ENCODE results near the gene VIL1. TPM values are rescaled to one million over a fixed set of nuclear protein-coding genes. Genes with fewer than 3 reads are reported as not detected.

The VIL1 gene
- total and polyA plus RNA-seq, 2 of the 8 experiments (the other 6 are each of a cell fraction or from before 2014, with no cell fraction given), result 6.2 to 7.0 TPM

- peak overlapping the region; percentile 82 for H3K56ac ChIP-seq (replicated peaks; ENCODE audit: insufficient read length, low read depth, low read length)
- H2BK15ac ChIP-seq (ENCODE audit: low read length), result no peak overlapping the region
- no peaks in the 10 kb centered on the region for H3K79me2 ChIP-seq (ENCODE audit: control insufficient read depth in 1 of 2, insufficient read depth in 2 of 2, low read length in 2 of 2)
- peak overlapping the region in 3 of 4 experiments; percentile 35 to 62 (median 55); a peak in 5 of 7 replicates for H3K9ac ChIP-seq (replicated peaks in 1 of 4; ENCODE audit: extremely low read depth in 1 of 4, low read depth in 3 of 4, low read length in 3 of 4)
- FAIRE-seq (no peak), DNase-seq (ENCODE audit: low read depth in 1 of 2, low spot score in 2 of 2) (peak; percentile 85 to 98)
- peak overlapping the region; percentile 100 for H3K18ac ChIP-seq (ENCODE audit: extremely low read depth, low read length)
- H3K4ac ChIP-seq (replicated peaks; ENCODE audit: insufficient read length, low read depth, low read length), result peak overlapping the region; percentile 76
- H2BK120ac ChIP-seq (replicated peaks; ENCODE audit: low read depth, low read length), result peak overlapping the region; percentile 51
- H4K20me1 ChIP-seq (replicated peaks in 1 of 2; ENCODE audit: control insufficient read depth in 1 of 2, insufficient read depth in 2 of 2, low read length in 2 of 2), result peaks cover 0 to 2% of the 10 kb centered on the region in 2 experiments
- no peak overlapping the region for H2AK5ac ChIP-seq (ENCODE audit: low read depth, low read length)
- ChIA-PET POLR2A (ENCODE audit: partially characterized antibody) (interaction anchor here (0.6 to 5.5 kb wide), 11 partner anchors 11 to 185 kb away, joined by 3 to 35 read pairs (median 4); partner anchors contain the start of genes AAMP, PNKD and VIL1), CTCF (ENCODE audit: partially characterized antibody) (interaction anchor here (0.6 to 3.6 kb wide), 14 partner anchors 9 to 133 kb away, joined by 3 to 13 read pairs (median 4); no protein-coding TSS in a partner anchor)
- H3K79me1 ChIP-seq (ENCODE audit: low read depth, low read length), result no peaks in the 10 kb centered on the region
- H3K23ac ChIP-seq (ENCODE audit: insufficient read length), result no peak overlapping the region
- H2BK20ac ChIP-seq (ENCODE audit: low read length), result no peak overlapping the region
- H3K4me3 ChIP-seq (ENCODE audit: extremely low read depth in 1 of 4, insufficient read depth in 2 of 4, low read depth in 3 of 4, low read length in 4 of 4), result peak overlapping the region; percentile 45 to 75 (median 62)
- 3% methylated on average over 24 of the region's 56 CpGs; no CpG with 5 or more reads in 1 of the 2 experiments for WGBS, 2 experiments (ENCODE audit: extremely low coverage in 1 of 2, insufficient coverage in 1 of 2, insufficient read length in 1 of 2, insufficient replicate concordance in 2 of 2, low coverage in 1 of 2, low lambda C conversion rate in 2 of 2, missing lambda C conversion rate in 1 of 2)
- no peaks in the 10 kb centered on the region for H3K27me3 ChIP-seq (replicated peaks in 1 of 4; ENCODE audit: control insufficient read depth in 3 of 4, extremely low read depth in 1 of 4, insufficient read depth in 3 of 4, low read length in 3 of 4)
- peak overlapping the region; percentile 52 for H2BK12ac ChIP-seq (ENCODE audit: low read depth, low read length)
- peaks cover 12 to 25% (median 19%) of the 10 kb centered on the region in 4 experiments for H3K4me1 ChIP-seq (replicated peaks in 1 of 4; ENCODE audit: control insufficient read depth in 3 of 4, insufficient read depth in 4 of 4, low read length in 3 of 4)
- H3K4me2 ChIP-seq (ENCODE audit: insufficient read depth in 1 of 2, low read depth in 2 of 2, low read length in 2 of 2), result peak overlapping the region; percentile 88 to 98
- peak overlapping the region; percentile 97 for H4K5ac ChIP-seq (ENCODE audit: insufficient read length, low read depth, low read length)
- no peak overlapping the region for H3K14ac ChIP-seq (ENCODE audit: insufficient read length)
- H4K8ac ChIP-seq (ENCODE audit: extremely low read depth, insufficient read depth, low read length), result peak overlapping the region; percentile 97
- peak overlapping the region; percentile 93 for H2BK5ac ChIP-seq (ENCODE audit: low read depth, low read length)
- H4K91ac ChIP-seq (replicated peaks; ENCODE audit: insufficient read length, low read length), result peak overlapping the region; percentile 95
- peaks cover 0 to 11% (median 4%) of the 10 kb centered on the region in 4 experiments; a peak in 2 of 8 replicates for H3K36me3 ChIP-seq (ENCODE audit: control insufficient read depth in 2 of 4, insufficient read depth in 4 of 4, low read length in 3 of 4)
- H3K27ac ChIP-seq (ENCODE audit: low read depth, low read length), result peak overlapping the region; percentile 82; the same call in 1 of the 2 replicates
- no peaks in the 10 kb centered on the region for H3K9me3 ChIP-seq (ENCODE audit: insufficient read depth in 2 of 2, low read depth in 1 of 2, low read length in 1 of 2)
- peaks cover 3% of the 10 kb centered on the region for H3K23me2 ChIP-seq (ENCODE audit: low read depth, low read length)
- peak overlapping the region; percentile 91 for H2AFZ ChIP-seq (ENCODE audit: low read length)
- TF ChIP-seq EGR1 (IDR thresholded peaks at IDR 0.05; ENCODE audit: borderline replicate concordance, low read depth, low read length), result peak; percentile 77
- 0 out of 4 replicates have a peak, but pooled peaks of 1 of the 2 experiments have one; percentile 25 for TF ChIP-seq SIN3A (conservative IDR thresholded peaks at IDR 0.05 in 1 of 2, IDR thresholded peaks at IDR 0.05 in 1 of 2; ENCODE audit: low read depth in 1 of 2, low read length in 2 of 2)
- TF ChIP-seq CTCF (IDR thresholded peaks at IDR 0.05; ENCODE audit: control extremely low read depth in 1 of 3, insufficient read depth in 1 of 3, low read depth in 1 of 3, low read length in 3 of 3), result peak in 2 of 3 experiments; percentile 73 to 78; a peak in 3 of 4 replicates
- peak; percentile 54; the same call in 1 of the 2 replicates for TF ChIP-seq CHD2 (IDR thresholded peaks at IDR 0.05; ENCODE audit: low read length)
- TF ChIP-seq KDM4A (IDR thresholded peaks at IDR 0.05; ENCODE audit: low read depth, low read length, severe bottlenecking), result peak; percentile 43
- no peak for TF ChIP-seq ZNF274 (IDR thresholded peaks at IDR 0.05; ENCODE audit: borderline replicate concordance, extremely low read depth, low read length)
- TF ChIP-seq EP300 (IDR thresholded peaks at IDR 0.05; ENCODE audit: borderline replicate concordance in 1 of 2, low read depth in 2 of 2, low read length in 2 of 2), result no peak
- TF ChIP-seq TEAD4 (IDR thresholded peaks at IDR 0.05; ENCODE audit: low read depth, low read length), result peak; percentile 91
Observed at GRCh38 chr2:218406209-218406948, 12.5 kb upstream of the VIL1 start.
